Upper lobe of left lung (tissue), 4 donors: ENCODE measurements around the gene CTXN3.

Source experiments
- POLR2A ChIP-seq, 4 donors: fragments of 450-650 bp; IDR thresholded peaks; one replicate each; pipeline ENCODE4 v1.5.1; 2016 to 2017; ENCODE audit warnings: antibody characterized with exemption in 4 of 4, mild to moderate bottlenecking in 2 of 4
- POLR2AphosphoS5 ChIP-seq, 2 donors: sonication (generic); formaldehyde crosslinking; IDR thresholded peaks; one replicate each; pipeline ENCODE4 v1.5.1; 2017; ENCODE audit warnings: antibody characterized with exemption in 2 of 2
- TF ChIP-seq, protein P1 (sequence below), 6 experiments: fragments of 450-650 bp in 4 of 6; fragments of 200-600 bp in 2 of 6; sonication (generic) in 2 of 6; IDR thresholded peaks; one replicate each; pipeline ENCODE4 v1.5.1; 2016 to 2019; ENCODE audit warnings: antibody characterized with exemption in 6 of 6

DNA sequence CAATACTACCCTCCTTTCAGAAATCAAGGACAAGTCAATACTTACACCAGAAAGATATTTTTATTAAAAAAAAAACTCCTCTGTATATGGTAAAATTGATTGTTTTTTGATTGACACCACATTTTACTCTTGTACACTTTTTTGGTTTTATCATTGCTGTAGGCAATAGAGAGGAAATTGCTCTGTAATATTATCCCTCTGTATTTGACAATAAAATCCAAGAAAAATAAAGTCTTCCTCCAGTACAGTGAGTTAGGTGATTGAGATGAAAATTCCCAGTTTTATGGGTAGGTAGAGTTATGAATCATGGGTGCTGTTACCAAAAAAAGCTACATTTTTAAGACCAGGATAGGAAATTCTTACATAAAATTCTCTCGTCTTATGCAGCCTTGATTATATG, 31.7 kb downstream of the CTXN3 start:
- TF ChIP-seq POLR2AphosphoS5 (IDR thresholded peaks at IDR 0.05) (no peak), POLR2A (IDR thresholded peaks at IDR 0.05) (no peak)
- TF ChIP-seq, protein P1, sequence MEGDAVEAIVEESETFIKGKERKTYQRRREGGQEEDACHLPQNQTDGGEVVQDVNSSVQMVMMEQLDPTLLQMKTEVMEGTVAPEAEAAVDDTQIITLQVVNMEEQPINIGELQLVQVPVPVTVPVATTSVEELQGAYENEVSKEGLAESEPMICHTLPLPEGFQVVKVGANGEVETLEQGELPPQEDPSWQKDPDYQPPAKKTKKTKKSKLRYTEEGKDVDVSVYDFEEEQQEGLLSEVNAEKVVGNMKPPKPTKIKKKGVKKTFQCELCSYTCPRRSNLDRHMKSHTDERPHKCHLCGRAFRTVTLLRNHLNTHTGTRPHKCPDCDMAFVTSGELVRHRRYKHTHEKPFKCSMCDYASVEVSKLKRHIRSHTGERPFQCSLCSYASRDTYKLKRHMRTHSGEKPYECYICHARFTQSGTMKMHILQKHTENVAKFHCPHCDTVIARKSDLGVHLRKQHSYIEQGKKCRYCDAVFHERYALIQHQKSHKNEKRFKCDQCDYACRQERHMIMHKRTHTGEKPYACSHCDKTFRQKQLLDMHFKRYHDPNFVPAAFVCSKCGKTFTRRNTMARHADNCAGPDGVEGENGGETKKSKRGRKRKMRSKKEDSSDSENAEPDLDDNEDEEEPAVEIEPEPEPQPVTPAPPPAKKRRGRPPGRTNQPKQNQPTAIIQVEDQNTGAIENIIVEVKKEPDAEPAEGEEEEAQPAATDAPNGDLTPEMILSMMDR (IDR thresholded peaks at IDR 0.05): no peak
